GM21786 (cell line): ENCODE results near the gene ANK2.

Source experiments
- ATAC-seq: cut with Tn5 transposase; IDR thresholded peaks from one replicate; pipeline ENCODE4 v1.9.1; 2021; ENCODE audit not compliant: unreplicated experiment

Gene ANK2

GRCh38 chr4:113049421-113050370, at the start of gene ANK2:
ANK2 (plus strand) TSS chr4:113049653; CDS start chr4:113049729, 76 bp downstream.
- no peak for ATAC-seq

- ATAC-seq: no peak
These were observed 45.6 kb upstream of the ANK2 start for GRCh38 chr4:113003841-113004240.

GRCh38 chr4:113004655-113005054, 44.8 kb upstream of the ANK2 start:
- ATAC-seq: no peak

GRCh38 chr4:113006632-113007031, 42.8 kb upstream of the ANK2 start:
- no peak for ATAC-seq

- no peak for ATAC-seq
These were observed 42.3 kb upstream of the ANK2 start for GRCh38 chr4:113007151-113007550.

GRCh38 chr4:113008135-113008534, 41.3 kb upstream of the ANK2 start:
- no peak for ATAC-seq

- no peak for ATAC-seq
These were observed 40.7 kb upstream of the ANK2 start for GRCh38 chr4:113008716-113009115.

- no peak for ATAC-seq
These were observed 40.0 kb upstream of the ANK2 start for GRCh38 chr4:113009461-113009860.

GRCh38 chr4:113012122-113012725, 37.2 kb upstream of the ANK2 start:
- no peak for ATAC-seq

GRCh38 chr4:113012786-113013185, 36.7 kb upstream of the ANK2 start:
- no peak for ATAC-seq

GRCh38 chr4:113013751-113014150, 35.7 kb upstream of the ANK2 start:
- ATAC-seq: no peak

GRCh38 chr4:113016377-113016776, 33.1 kb upstream of the ANK2 start:
- ATAC-seq: no peak

- ATAC-seq: no peak
These were observed 28.5 kb upstream of the ANK2 start for GRCh38 chr4:113020966-113021365.

- ATAC-seq: no peak
These were observed 25.1 kb upstream of the ANK2 start for GRCh38 chr4:113024388-113024787.

- no peak for ATAC-seq
These were observed 24.0 kb upstream of the ANK2 start for GRCh38 chr4:113025416-113025815.

GRCh38 chr4:113026556-113026955, 22.9 kb upstream of the ANK2 start:
- no peak for ATAC-seq

GRCh38 chr4:113028074-113028473, 21.4 kb upstream of the ANK2 start:
- ATAC-seq: no peak

GRCh38 chr4:113031212-113031611, 18.2 kb upstream of the ANK2 start:
- ATAC-seq: no peak

- ATAC-seq: peak; percentile 67
These were observed 8.7 kb upstream of the ANK2 start for GRCh38 chr4:113040793-113041192.

- ATAC-seq: no peak
These were observed 7.0 kb upstream of the ANK2 start for GRCh38 chr4:113042502-113042901.

GRCh38 chr4:113043591-113043990, 5.9 kb upstream of the ANK2 start:
- no peak for ATAC-seq

GRCh38 chr4:113050371-113050755, 910 bp downstream of the ANK2 start:
- no peak for ATAC-seq
